Activated T-cell treated with anti-CD3 and anti-CD28 coated beads, Interleukin-2, amount 50 U/mL, for 72 hours (primary cell): ENCODE data around the gene ZNF565. TPM values are rescaled to one million over a fixed set of nuclear protein-coding genes. Genes with fewer than 3 reads are reported as not detected.
"Not testable (repeated sequence)": the region's sequence is repeated elsewhere in the genome, so short reads cannot be mapped to it uniquely, and the experiment has no call there.

Source experiments
- ATAC-seq, 2 donors: fragments of 150-1000 bp; cut with Tn5 transposase; replicated peaks in 1 of 2; 2 replicates each; pipeline ENCODE4 v1.10.0; 2021; ENCODE audit warnings: moderate library complexity in 2 of 2, mild to moderate bottlenecking in 1 of 2
- DNase-seq, 2 donors: peaks; one replicate each; pipeline ENCODE4 v3.0.0; 2021 to 2022; ENCODE audit warnings: mixed read lengths in 1 of 2
- H3K27ac Mint-ChIP-seq: one replicate; pipeline ENCODE4 v1.8.0; 2022; ENCODE audit warnings: mild to moderate bottlenecking, moderate library complexity, mixed read lengths
- H3K27me3 Mint-ChIP-seq: one replicate; pipeline ENCODE4 v1.8.0; 2022; ENCODE audit warnings: low read depth, mixed read lengths
- H3K36me3 Mint-ChIP-seq, 2 donors: one replicate each; pipeline ENCODE4 v1.8.0; 2022; ENCODE audit warnings: mixed read lengths in 2 of 2, mild to moderate bottlenecking in 1 of 2; ENCODE audit not compliant: insufficient read depth in 2 of 2
- H3K4me1 Mint-ChIP-seq: one replicate; pipeline ENCODE4 v1.8.0; 2022; ENCODE audit warnings: low read depth, mixed read lengths
- H3K4me3 Mint-ChIP-seq, 2 donors: one replicate each; pipeline ENCODE4 v1.8.0; 2022; ENCODE audit warnings: mild to moderate bottlenecking in 2 of 2, mixed read lengths in 2 of 2, moderate library complexity in 2 of 2
- H3K9me3 Mint-ChIP-seq, 2 donors: one replicate each; pipeline ENCODE4 v1.8.0; 2022; ENCODE audit warnings: mixed read lengths in 2 of 2
- total RNA-seq, 2 donors: library from RNA; stranded (reverse); gene quantifications; one replicate each; pipeline ENCODE4 v1.2.3, GENCODE V29; 2022

ZNF565 gene
- total RNA-seq, 2 donors from 2014 or later, result 3.1 to 3.6 TPM

- ATAC-seq (no peak), DNase-seq (no peak)
- no peak overlapping the region for H3K27ac Mint-ChIP-seq
- no peak overlapping the region for H3K4me3 Mint-ChIP-seq
- peaks cover 9 to 22% of the 10 kb centered on the region in 2 donors for H3K9me3 Mint-ChIP-seq
- H3K4me1 Mint-ChIP-seq, result no peaks in the 10 kb centered on the region
- H3K36me3 Mint-ChIP-seq, result peaks cover 54 to 83% of the 10 kb centered on the region in 2 donors
- no peaks in the 10 kb centered on the region for H3K27me3 Mint-ChIP-seq
Measured at GRCh38 chr19:36236946-36237310, 22.5 kb upstream of the ZNF565 start.

GRCh38 chr19:36236304-36236945 is 22.0 kb upstream of the ZNF565 start:
- DNase-seq, result no peak
- Mint-ChIP-seq H3K4me1 (no peaks in the 10 kb centered on the region), H3K27ac (no peak overlapping the region), H3K4me3 (no peak overlapping the region), H3K27me3 (no peaks in the 10 kb centered on the region), H3K36me3 (peaks cover 54 to 83% of the 10 kb centered on the region in 2 donors), H3K9me3 (peaks cover 9 to 22% of the 10 kb centered on the region in 2 donors)
- ATAC-seq, result no peak

GRCh38 chr19:36233626-36234025 is 19.2 kb upstream of the ZNF565 start:
- not testable (repeated sequence) for H3K4me1 Mint-ChIP-seq, DNase-seq, H3K27ac Mint-ChIP-seq, ATAC-seq, H3K27me3 Mint-ChIP-seq, H3K4me3 Mint-ChIP-seq
- Mint-ChIP-seq H3K9me3 (peaks cover 18 to 30% of the 10 kb centered on the region in 2 donors), H3K36me3 (peaks cover 60 to 89% of the 10 kb centered on the region in 2 donors)

GRCh38 chr19:36225219-36225892 is 10.9 kb upstream of the ZNF565 start:
- H3K4me1 Mint-ChIP-seq, result peaks cover 30% of the 10 kb centered on the region
- peaks cover 38 to 76% of the 10 kb centered on the region in 2 donors for H3K36me3 Mint-ChIP-seq
- peak overlapping the region; percentile 79 for H3K27ac Mint-ChIP-seq
- no peak for ATAC-seq
- no peaks in the 10 kb centered on the region for H3K27me3 Mint-ChIP-seq
- peak overlapping the region; percentile 15 to 50 for H3K4me3 Mint-ChIP-seq
- H3K9me3 Mint-ChIP-seq, result peaks cover 10 to 20% of the 10 kb centered on the region in 2 donors
- no peak for DNase-seq

- DNase-seq, result no peak
- no peak for ATAC-seq
- peaks cover 43% of the 10 kb centered on the region for H3K4me1 Mint-ChIP-seq
- H3K27me3 Mint-ChIP-seq, result no peaks in the 10 kb centered on the region
- peaks cover 30 to 65% of the 10 kb centered on the region in 2 donors for H3K36me3 Mint-ChIP-seq
- H3K27ac Mint-ChIP-seq, result no peak overlapping the region
- H3K9me3 Mint-ChIP-seq, result peaks cover 2 to 13% of the 10 kb centered on the region in 2 donors
- no peak overlapping the region for H3K4me3 Mint-ChIP-seq
Measured at GRCh38 chr19:36222503-36222902, 8.0 kb upstream of the ZNF565 start.

- peaks cover 2 to 12% of the 10 kb centered on the region in 2 donors for H3K9me3 Mint-ChIP-seq
- H3K4me1 Mint-ChIP-seq, result peaks cover 51% of the 10 kb centered on the region
- H3K4me3 Mint-ChIP-seq, result no peak overlapping the region
- no peak overlapping the region for H3K27ac Mint-ChIP-seq
- DNase-seq, result no peak
- H3K27me3 Mint-ChIP-seq, result no peaks in the 10 kb centered on the region
- H3K36me3 Mint-ChIP-seq, result peaks cover 33 to 66% of the 10 kb centered on the region in 2 donors
- ATAC-seq, result no peak
Measured at GRCh38 chr19:36221474-36221873, 7.0 kb upstream of the ZNF565 start.

GRCh38 chr19:36215276-36216123 is 1.0 kb upstream of the ZNF565 start:
- ATAC-seq (no peak), DNase-seq (peak; percentile 5 to 19)
- no peak overlapping the region for H3K27ac Mint-ChIP-seq
- H3K27me3 Mint-ChIP-seq, result no peaks in the 10 kb centered on the region
- peaks cover 27% of the 10 kb centered on the region for H3K4me1 Mint-ChIP-seq
- no peak overlapping the region for H3K4me3 Mint-ChIP-seq
- H3K36me3 Mint-ChIP-seq, result peaks cover 13 to 17% of the 10 kb centered on the region in 2 donors
- H3K9me3 Mint-ChIP-seq, result peaks cover 0 to 3% of the 10 kb centered on the region in 2 donors

GRCh38 chr19:36212895-36213294 is 1.6 kb downstream of the ZNF565 start:
- H3K9me3 Mint-ChIP-seq, result no peaks in the 10 kb centered on the region
- peaks cover 16% of the 10 kb centered on the region for H3K4me1 Mint-ChIP-seq
- ATAC-seq (no peak), DNase-seq (no peak)
- no peak overlapping the region for H3K27ac Mint-ChIP-seq
- H3K4me3 Mint-ChIP-seq, result no peak overlapping the region
- H3K27me3 Mint-ChIP-seq, result no peaks in the 10 kb centered on the region
- H3K36me3 Mint-ChIP-seq, result peaks cover 3 to 4% of the 10 kb centered on the region in 2 donors

- no peak for ATAC-seq
- no peaks in the 10 kb centered on the region for H3K36me3 Mint-ChIP-seq
- no peaks in the 10 kb centered on the region for H3K9me3 Mint-ChIP-seq
- no peak for DNase-seq
- H3K27me3 Mint-ChIP-seq, result no peaks in the 10 kb centered on the region
- no peaks in the 10 kb centered on the region for H3K4me1 Mint-ChIP-seq
- H3K4me3 Mint-ChIP-seq, result no peak overlapping the region
- H3K27ac Mint-ChIP-seq, result no peak overlapping the region
Measured at GRCh38 chr19:36210497-36210896, 4.0 kb downstream of the ZNF565 start.

- no peak overlapping the region for H3K27ac Mint-ChIP-seq
- no peaks in the 10 kb centered on the region for H3K27me3 Mint-ChIP-seq
- no peak for ATAC-seq
- H3K4me1 Mint-ChIP-seq, result no peaks in the 10 kb centered on the region
- DNase-seq, result no peak
- H3K36me3 Mint-ChIP-seq, result no peaks in the 10 kb centered on the region
- H3K4me3 Mint-ChIP-seq, result no peak overlapping the region
- no peaks in the 10 kb centered on the region for H3K9me3 Mint-ChIP-seq
Measured at GRCh38 chr19:36209372-36209771, 5.1 kb downstream of the ZNF565 start.

- Mint-ChIP-seq H3K27me3 (no peaks in the 10 kb centered on the region), H3K36me3 (no peaks in the 10 kb centered on the region), H3K4me1 (no peaks in the 10 kb centered on the region), H3K27ac (no peak overlapping the region), H3K9me3 (no peaks in the 10 kb centered on the region), H3K4me3 (no peak overlapping the region)
- ATAC-seq, result no peak
- no peak for DNase-seq
Measured at GRCh38 chr19:36207605-36208252, 6.7 kb downstream of the ZNF565 start.

GRCh38 chr19:36203293-36203692 is 11.2 kb downstream of the ZNF565 start:
- no peaks in the 10 kb centered on the region for H3K27me3 Mint-ChIP-seq
- H3K36me3 Mint-ChIP-seq, result no peaks in the 10 kb centered on the region
- DNase-seq (no peak), ATAC-seq (no peak)
- no peaks in the 10 kb centered on the region for H3K9me3 Mint-ChIP-seq
- no peaks in the 10 kb centered on the region for H3K4me1 Mint-ChIP-seq
- no peak overlapping the region for H3K4me3 Mint-ChIP-seq
- H3K27ac Mint-ChIP-seq, result no peak overlapping the region

GRCh38 chr19:36201684-36202083 is 12.8 kb downstream of the ZNF565 start:
- Mint-ChIP-seq H3K4me1 (no peaks in the 10 kb centered on the region), H3K27me3 (no peaks in the 10 kb centered on the region), H3K9me3 (no peaks in the 10 kb centered on the region), H3K36me3 (no peaks in the 10 kb centered on the region), H3K4me3 (no peak overlapping the region), H3K27ac (no peak overlapping the region)
- no peak for DNase-seq
- ATAC-seq, result no peak
